LHCN-M2 (cell line): ENCODE data around the gene POFUT2. TPM values are rescaled to one million over a fixed set of nuclear protein-coding genes. Genes with fewer than 3 reads are reported as not detected.

Experiments used
- DNase-seq: peaks from one replicate; pipeline ENCODE4 v3.0.0-alpha.2; 2012; ENCODE audit warnings: low read depth
- total RNA-seq: library from RNA; depleted of rRNA; stranded (reverse); fragments of >200 nt; gene quantifications from 2 replicates; pipeline ENCODE4 v1.2.3, GENCODE V29; 2014

Gene POFUT2
- total RNA-seq, 1 experiment from 2014 or later: 31.3 TPM

- DNase-seq: no peak
Observed at GRCh38 chr21:45250914-45251634, 36.6 kb downstream of the POFUT2 start.

DNA sequence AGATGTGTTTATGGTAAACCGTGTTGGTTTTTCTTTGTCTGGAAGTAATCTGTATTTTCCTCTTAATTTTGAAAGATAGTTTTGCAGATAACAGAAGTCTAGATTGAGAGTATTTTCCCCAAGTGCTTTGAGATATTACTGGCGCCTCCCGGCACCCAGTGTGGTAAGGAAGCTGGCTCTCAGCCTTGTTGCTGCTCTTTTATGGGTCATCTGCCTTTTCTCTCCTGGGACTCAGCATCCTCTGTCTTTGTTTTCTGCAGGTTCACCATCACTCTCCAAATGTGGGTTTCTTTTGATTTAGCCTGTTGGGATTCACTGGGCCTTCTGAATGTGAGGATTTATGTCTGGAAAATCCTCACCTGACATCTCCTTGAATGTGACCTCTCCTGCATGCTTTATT lies 37.4 kb downstream of the POFUT2 start:
- DNase-seq: no peak

GRCh38 chr21:45249626-45250025 lies 38.1 kb downstream of the POFUT2 start:
- DNase-seq: no peak

DNA sequence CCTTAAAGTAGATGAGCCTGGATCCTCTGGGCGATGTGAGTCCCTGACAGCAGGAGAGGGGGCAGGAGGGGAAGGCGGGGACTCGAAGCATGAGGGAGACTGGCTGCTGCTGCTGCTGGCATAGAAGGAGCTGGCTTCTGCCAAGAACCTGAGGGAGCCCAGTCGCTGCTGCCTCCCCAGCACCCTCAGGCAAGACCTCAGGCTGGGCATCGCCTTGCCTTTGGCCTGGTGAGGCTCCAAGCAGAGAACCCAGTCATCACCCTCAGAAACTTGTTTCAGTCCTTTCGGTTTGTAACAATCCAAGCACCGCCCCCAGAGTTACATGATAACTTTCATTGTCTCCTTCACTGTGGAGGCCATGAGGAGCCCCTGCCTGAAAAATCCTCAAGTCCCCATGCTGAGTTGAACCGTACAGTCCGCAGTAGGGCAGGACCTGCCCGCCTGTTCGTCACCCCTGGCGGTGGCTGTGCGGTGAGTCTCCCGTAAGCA lies 38.8 kb downstream of the POFUT2 start:
- peak; percentile 24 for DNase-seq

- DNase-seq: no peak
Observed at GRCh38 chr21:45248301-45248892, 39.3 kb downstream of the POFUT2 start.

- no peak for DNase-seq
Observed at GRCh38 chr21:45246386-45247320, 41.0 kb downstream of the POFUT2 start.

DNA sequence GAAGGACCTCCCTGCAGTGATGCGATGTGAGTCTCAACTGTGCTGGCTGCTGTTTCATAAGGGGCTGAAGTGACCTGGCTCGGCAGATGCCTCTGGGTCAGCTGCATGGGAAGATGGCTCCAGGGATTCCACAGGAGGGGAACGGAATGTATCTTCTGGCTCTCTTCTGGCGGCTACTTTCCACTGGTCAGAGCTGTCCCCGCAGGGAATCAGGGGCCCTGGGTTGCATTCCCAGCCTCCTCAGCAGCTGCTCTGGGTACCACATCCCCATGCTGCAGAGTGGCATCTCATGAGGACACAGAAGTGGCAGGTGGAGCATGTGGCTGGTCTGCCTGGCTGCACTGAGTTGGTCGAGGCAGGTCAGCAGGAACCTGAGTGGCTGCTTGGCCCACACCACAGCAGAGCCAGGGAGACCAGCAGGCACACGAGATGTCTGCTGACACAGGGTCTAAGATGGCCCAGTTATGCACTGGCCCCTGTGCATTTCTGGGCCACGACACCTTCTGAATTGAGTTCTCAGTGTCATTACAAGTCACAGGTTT lies 42.8 kb downstream of the POFUT2 start:
- DNase-seq: no peak

DNA sequence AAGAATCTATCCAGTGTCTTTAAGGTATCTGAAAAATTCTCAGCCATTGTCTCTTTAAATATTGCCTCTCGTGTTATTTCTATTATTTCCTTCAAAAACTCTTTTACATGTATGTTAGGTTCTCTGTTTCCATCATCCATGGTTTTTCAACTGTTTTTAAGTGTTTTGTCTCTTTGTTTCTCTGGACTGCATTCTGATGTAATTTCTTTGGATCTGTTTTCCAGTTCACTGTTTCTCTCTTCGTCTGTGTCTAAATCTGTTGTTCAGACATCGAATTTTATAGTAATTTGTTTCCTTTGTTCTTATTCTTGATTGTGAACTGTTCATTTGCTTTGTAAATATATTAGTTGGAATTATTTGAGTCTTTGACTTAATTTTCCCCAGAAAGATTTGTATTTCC lies 44.1 kb downstream of the POFUT2 start:
- no peak for DNase-seq

GRCh38 chr21:45241357-45241756 lies 46.3 kb downstream of the POFUT2 start:
- DNase-seq: no peak

DNA sequence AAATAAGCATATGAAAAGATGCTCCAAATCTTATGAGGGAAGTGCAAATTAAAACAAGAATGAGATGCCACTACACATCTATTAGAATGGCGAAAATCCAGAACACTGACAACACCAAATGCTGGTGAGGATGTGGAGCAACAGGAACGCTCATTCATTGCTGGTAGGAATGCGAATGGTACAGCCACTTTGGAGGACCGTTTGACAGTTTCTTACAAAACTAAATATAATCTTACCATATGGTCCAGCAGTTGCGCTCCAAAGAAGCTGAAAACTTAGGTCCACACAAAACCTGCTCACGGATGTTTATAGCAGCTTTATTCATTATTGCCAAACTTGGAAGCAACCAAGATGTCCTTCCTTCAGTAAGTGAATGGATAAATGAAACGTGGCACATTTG lies 50.3 kb downstream of the POFUT2 start:
- DNase-seq: no peak

DNA sequence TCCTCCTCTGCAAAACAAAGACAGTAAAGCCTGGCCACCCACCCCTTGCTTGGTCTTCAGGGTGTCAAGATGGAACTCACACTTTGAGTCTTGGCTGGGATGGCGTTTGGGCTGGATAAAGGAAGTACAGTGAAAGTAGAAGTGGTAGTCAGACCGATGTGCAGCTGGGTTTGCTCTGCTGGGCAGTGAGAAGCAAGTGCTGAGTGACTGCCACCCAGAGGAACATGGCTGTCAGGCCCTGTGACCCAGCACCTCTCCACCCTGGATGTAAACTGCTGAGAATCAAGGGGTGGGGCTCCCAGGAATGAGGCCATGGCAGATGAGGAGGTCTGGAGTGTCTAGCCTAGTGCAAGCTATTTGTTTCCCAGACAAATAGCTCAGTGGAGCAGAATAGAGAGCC lies 51.2 kb downstream of the POFUT2 start:
- DNase-seq: peak; percentile 26

- DNase-seq: no peak
Observed at GRCh38 chr21:45235488-45235887, 52.2 kb downstream of the POFUT2 start.

DNA sequence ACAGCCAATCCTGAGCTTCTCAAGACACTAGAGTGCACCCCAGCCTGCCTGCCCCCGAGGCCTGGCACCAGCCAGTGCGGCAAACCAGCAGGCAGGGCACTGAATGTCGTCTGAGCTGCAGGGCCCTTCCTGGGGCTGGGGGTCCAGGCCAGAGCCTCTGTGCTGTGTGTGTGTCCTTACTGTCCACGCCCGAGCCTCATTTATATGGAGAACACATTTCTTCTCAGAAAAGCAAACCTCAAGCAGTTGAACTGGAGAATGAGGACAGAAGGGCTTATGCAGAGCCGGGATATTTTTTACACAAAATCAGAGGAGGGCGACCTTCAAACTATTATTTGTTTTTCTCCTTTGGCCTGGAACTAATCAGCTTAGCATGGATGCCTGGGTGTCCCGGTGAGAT lies 52.7 kb downstream of the POFUT2 start:
- no peak for DNase-seq

DNA sequence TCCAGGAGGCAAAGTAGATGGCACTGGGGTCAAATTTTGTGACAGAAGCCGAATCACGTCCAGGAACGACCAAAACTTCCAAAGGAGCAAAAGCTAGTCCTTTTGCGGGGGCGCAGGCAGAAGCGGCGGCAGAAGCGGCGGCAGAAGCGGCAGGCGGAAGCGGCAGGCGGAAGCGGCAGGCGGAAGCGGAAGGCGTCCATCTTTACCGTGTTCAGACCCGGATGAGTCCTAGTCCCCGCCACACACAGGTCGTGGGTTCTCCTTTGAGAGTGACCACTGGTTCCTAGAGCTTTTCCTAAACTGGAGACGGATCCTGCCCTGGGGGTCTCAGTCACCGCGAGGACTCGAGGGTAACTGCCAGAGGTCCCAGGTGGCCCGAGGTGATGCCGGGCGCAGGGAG lies 53.6 kb downstream of the POFUT2 start:
- no peak for DNase-seq

GRCh38 chr21:45231705-45232104 lies 56.0 kb downstream of the POFUT2 start:
- DNase-seq: no peak

DNA sequence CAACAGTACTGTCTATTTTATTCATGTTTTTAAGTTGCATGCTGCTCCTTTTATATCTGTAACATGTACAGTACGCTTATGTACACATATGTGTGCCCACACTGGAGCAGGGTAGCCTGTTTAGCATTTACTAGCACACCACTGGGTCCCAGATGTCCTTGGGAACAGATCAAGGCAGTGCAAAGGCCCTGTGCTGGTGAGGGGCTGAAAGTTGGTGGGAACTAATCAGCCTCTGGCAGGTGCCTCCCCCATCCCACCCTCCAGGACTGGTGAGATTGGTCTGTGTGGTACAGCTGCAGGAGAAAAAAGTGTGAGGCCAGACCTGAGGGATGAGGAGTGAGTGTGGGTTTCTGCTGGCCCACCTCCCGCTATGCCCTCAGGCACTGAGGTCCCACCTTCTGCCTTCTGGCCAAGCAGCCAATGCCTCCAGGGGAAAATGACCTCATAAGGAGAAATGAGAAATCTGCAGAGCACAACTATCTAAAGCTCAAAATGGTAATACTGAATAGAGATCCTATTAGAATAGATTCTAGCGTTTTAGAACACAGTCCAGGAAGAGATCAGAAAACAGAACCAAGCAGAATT lies 58.9 kb downstream of the POFUT2 start:
- DNase-seq: no peak

DNA sequence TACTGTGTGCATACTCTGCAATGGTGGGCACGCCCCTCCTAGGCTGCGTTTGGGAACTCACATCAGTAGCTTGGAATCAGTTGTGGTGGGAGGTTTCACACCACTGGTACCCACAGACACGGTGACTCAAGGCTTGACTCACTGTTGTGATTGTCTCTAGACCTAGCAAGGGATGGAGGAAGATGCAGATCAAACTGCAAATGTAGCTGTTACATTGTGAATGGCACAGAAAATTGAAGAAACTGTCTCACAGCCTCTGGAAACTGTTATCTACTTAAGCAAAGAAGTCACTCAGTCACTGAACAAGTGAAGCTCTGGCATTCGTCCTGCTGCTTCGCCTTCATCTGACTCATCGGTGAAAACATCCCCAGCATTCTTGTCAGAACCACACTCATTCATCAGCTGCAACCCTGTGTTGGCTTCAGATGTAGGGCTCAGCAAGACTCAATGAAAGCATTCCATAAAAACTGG lies 59.5 kb downstream of the POFUT2 start:
- DNase-seq: peak; percentile 96

DNA sequence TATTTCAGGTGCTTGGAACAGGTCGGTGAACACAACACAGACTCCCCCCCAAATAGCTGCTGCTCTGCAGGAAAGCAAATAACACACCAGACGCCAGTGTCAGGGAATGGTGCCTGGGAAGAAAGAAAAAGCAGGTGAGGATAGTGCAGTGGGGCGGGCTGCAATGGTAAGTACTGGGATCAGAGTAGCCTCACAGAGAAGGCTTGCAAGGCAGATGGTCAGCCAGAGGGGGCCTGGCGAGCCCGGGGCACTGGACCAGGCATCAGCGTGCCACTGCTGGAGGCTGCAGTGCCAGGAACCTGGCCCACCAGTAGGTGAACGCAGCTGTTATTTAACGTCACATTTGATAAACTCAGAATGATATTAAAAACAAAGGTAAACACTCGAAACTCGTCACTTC lies 60.0 kb downstream of the POFUT2 start:
- no peak for DNase-seq

DNA sequence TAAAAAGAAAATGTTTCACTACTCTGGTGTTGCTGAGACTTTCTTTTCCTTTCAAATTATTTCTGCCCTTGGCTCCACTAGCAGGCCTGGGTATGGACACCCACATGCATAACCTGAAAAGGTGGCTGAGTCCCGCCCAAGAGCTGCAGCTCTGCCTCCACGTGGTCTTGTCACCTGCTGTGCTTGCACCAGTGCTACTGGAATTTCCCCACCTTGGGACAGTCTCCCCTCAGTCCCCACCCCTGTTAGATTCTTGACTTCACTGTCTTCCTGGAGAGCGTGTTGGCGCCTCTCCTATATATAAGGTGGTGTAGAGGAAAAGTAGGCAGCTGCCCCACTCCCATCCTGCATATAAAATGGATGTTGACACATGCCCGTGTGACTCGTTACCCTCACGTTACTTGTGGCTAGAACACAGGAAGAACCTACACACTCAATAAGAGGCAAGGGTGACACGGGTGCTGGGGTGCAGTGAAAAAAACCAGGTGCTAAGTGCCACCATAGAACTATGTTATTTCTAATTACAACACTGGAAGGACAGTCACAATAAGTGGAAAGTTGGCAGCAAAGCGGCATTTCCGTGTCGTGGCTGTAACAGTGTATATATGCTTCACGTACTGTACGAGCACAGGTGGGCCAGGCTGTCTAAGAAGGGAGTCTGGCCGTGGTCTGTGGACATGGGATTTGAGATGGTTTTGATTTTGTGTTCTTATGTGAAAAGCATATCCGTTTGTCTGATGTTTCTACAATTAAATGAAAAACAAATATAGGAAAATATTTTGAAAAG lies 61.0 kb downstream of the POFUT2 start:
- peak; percentile 33 for DNase-seq

GRCh38 chr21:45225741-45226327 lies 61.9 kb downstream of the POFUT2 start:
- DNase-seq: no peak
